DOHH2 (cell line): ENCODE measurements around the gene RASGEF1B.

Experiments used
- EZH2phosphoT487 ChIP-seq: fragments of 200-600 bp; sonication (generic); IDR thresholded peaks from 2 replicates; pipeline ENCODE4 v1.6.1; 2017; ENCODE audit warnings: borderline replicate concordance, mild to moderate bottlenecking, antibody characterized with exemption, low read length, moderate library complexity, mixed read lengths
- TF ChIP-seq, protein P1 (sequence below): fragments of 200-600 bp; sonication (generic); IDR thresholded peaks from one replicate; pipeline ENCODE4 v1.5.1; 2014; ENCODE audit warnings: antibody characterized with exemption, mild to moderate bottlenecking, low read depth, low read length; ENCODE audit not compliant: poor library complexity, severe bottlenecking

DNA sequence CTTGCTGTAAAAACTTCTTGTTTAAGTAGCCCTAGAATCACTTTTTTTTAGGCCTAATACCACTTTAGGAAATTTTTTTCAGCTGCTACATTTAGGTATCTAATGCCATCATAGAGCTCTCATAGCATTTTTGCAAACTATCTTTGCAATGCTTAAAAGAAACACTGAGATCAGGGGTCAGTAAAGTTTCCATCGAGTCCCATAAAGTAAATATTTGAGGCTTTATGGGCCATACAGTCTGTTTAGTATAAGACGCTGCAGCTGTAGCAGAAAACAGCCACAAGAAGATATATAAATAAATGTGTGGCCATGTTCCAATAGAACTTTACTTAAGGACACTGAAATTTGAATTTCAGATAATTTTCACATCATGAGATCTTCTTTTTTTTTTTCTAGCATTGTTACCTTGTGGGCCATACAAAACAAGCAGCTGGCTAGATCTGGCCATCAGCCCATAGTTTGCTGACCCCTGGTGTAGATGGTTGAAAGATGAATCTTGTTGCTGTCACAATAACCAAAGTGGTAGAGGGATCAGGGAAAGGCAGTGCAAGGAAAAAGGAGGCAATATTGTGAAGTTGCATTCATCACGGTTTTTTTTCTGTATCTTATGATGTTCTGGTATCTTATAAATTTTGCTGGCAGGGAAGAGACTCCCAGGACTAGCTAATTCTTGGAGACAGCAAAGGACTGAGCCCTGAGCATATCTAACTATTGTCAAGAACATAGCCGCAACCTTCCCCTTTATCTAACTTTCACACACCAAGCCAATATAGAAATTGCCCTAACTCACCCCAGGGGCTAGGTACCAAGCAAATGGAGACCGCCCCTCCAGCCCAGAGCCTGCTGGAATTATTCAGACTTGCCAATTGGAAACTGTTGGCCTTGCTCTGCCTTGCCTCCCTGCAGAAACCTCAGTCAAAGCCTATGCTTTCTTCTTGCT is 46.6 kb downstream of the RASGEF1B start:
- TF ChIP-seq, protein P1, sequence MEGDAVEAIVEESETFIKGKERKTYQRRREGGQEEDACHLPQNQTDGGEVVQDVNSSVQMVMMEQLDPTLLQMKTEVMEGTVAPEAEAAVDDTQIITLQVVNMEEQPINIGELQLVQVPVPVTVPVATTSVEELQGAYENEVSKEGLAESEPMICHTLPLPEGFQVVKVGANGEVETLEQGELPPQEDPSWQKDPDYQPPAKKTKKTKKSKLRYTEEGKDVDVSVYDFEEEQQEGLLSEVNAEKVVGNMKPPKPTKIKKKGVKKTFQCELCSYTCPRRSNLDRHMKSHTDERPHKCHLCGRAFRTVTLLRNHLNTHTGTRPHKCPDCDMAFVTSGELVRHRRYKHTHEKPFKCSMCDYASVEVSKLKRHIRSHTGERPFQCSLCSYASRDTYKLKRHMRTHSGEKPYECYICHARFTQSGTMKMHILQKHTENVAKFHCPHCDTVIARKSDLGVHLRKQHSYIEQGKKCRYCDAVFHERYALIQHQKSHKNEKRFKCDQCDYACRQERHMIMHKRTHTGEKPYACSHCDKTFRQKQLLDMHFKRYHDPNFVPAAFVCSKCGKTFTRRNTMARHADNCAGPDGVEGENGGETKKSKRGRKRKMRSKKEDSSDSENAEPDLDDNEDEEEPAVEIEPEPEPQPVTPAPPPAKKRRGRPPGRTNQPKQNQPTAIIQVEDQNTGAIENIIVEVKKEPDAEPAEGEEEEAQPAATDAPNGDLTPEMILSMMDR, result no peak
- TF ChIP-seq EZH2phosphoT487, result no peak
